ENCODE measurements around the gene SLC46A1. TPM values are rescaled to one million over a fixed set of nuclear protein-coding genes. Genes with fewer than 3 reads are reported as not detected.

SLC46A1 gene
- total and polyA plus RNA-seq, 2 of the 13 experiments (the other 11 are each of a cell fraction or from before 2014, with no cell fraction given), result 19.6 to 22.6 TPM

DNA sequence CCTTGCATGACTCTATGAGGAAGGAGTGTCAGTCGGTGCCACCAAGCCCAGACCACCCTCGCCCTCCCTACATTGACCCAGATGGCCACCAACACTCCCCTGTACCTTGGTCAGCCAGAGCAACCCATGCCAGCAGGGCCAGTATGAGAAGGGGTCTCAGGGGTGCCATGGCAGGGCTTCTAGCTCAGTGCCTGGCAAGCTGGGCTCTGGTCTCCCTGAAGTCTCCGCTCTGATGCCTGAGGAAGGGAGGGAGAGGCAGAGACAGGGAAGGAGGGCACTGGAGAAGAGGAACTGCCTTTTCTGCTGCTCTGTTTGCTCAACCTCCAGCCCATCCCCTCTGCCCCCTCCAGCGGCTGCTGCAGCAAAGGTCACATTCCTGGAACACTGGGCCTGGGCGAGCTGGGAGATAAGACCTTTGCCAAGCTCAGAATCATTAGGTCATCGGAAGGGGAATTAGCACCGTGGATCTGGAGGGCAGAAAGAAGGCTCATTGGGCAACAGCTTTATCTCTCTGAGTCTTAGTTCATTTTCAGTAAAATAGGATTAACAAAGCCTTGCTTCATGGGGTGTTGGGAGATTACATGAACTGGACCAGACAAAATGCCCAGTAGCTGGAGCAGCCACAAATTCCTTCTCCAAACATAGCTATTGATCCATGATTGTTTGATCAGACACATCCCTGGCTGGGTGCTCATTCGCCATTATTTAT lies 35.8 kb downstream of the SLC46A1 start, which contains the start of gene VTN (continued):
- TF ChIP-seq HNRNPH1 (optimal IDR thresholded peaks at IDR 0.05; ENCODE audit: low read depth, low read length) (peak; percentile 46), YY1 (IDR thresholded peaks at IDR 0.05; ENCODE audit: insufficient read depth, insufficient replicate concordance, low read depth, low read length) (peak; percentile 42), ZFP91 (CRISPR knock-in tag; IDR thresholded peaks at IDR 0.05; ENCODE audit: borderline replicate concordance) (peak; percentile 81; the same call in 1 of the 2 replicates), ZNF777 (CRISPR knock-in tag; IDR thresholded peaks at IDR 0.05) (peak; percentile 50), MAZ (IDR thresholded peaks at IDR 0.05; ENCODE audit: borderline replicate concordance, low read depth, low read length) (peak; percentile 96), MAZ (CRISPR knock-in tag; IDR thresholded peaks at IDR 0.05; ENCODE audit: low read depth) (peak; percentile 86), HNRNPL (IDR thresholded peaks at IDR 0.05; ENCODE audit: low read depth, low read length) (peak; percentile 90), ZNF512B (CRISPR knock-in tag; IDR thresholded peaks at IDR 0.05; ENCODE audit: borderline replicate concordance) (peak; percentile 61), TBX3 (IDR thresholded peaks at IDR 0.05; ENCODE audit: borderline replicate concordance) (peak; percentile 87; the same call in 1 of the 2 replicates), ZNF263 (CRISPR knock-in tag; IDR thresholded peaks at IDR 0.05) (peak; percentile 83), SOX5 (CRISPR knock-in tag; IDR thresholded peaks at IDR 0.05; ENCODE audit: borderline replicate concordance) (peak; percentile 90), ATM (IDR thresholded peaks at IDR 0.05; ENCODE audit: borderline replicate concordance) (no peak), NFIC (IDR thresholded peaks at IDR 0.05; ENCODE audit: low read length) (peak; percentile 83; the same call in 1 of the 2 replicates)
- TF ChIP-seq, protein P1, sequence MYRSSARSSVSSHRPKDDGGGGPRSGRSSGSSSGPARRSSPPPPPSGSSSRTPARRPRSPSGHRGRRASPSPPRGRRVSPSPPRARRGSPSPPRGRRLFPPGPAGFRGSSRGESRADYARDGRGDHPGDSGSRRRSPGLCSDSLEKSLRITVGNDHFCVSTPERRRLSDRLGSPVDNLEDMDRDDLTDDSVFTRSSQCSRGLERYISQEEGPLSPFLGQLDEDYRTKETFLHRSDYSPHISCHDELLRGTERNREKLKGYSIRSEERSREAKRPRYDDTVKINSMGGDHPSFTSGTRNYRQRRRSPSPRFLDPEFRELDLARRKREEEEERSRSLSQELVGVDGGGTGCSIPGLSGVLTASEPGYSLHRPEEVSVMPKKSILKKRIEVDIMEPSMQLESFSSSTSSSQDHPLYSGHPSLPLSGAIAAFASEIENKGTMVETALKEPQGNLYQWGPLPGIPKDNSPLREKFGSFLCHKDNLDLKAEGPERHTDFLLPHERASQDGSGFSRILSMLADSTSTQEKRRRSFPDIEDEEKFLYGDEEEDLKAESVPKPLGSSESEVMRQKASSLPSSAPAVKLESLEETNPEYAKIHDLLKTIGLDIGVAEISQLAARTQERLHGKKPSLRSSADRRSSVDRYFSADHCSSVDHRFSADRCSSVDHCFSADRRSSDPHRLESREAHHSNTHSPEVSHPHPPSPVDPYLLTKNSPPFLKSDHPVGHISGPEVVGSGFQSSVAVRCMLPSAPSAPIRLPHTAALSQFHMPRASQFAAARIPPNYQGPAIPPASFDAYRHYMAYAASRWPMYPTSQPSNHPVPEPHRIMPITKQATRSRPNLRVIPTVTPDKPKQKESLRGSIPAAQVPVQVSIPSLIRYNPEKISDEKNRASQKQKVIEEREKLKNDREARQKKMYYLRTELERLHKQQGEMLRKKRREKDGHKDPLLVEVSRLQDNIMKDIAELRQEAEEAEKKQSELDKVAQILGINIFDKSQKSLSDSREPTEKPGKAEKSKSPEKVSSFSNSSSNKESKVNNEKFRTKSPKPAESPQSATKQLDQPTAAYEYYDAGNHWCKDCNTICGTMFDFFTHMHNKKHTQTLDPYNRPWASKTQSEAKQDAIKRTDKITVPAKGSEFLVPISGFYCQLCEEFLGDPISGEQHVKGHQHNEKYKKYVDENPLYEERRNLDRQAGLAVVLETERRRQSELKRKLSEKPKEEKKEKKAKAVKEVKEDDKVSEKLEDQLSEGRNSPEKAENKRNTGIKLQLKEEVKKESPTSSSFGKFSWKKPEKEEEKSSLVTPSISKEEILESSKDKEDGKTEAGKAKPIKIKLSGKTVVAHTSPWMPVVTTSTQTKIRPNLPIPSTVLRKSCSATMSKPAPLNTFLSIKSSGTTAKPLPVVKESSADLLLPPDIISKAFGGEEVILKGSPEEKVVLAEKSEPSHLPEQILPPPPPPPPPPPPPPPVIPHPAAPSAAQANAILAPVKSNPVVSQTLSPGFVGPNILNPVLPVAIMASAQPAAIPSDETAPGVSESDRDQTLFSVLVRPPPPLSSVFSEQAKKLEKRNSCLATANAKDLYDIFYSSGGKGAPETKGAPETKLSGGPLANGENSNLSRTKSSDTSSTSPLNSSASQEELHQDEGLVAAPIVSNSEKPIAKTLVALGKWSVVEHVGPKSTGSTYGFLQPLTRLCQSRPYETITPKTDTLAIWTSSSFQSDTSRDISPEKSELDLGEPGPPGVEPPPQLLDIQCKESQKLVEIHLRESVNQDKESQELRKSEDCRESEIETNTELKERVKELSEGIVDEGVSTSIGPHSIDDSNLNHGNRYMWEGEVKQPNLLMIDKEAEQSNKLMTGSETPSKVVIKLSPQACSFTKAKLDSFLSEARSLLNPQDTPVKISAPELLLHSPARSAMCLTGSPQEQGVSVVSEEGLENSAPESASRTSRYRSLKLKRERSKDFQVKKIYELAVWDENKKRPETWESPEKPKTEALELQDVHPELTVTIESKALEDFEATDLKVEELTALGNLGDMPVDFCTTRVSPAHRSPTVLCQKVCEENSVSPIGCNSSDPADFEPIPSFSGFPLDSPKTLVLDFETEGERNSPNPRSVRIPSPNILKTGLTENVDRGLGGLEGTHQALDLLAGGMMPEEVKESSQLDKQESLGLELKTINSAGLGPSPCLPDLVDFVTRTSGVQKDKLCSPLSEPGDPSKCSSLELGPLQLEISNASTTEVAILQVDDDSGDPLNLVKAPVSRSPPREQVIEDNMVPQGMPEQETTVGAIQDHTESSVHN (CRISPR knock-in tag; IDR thresholded peaks at IDR 0.05), result peak; percentile 85; the same call in 1 of the 2 replicates
- TF ChIP-seq, protein P2, sequence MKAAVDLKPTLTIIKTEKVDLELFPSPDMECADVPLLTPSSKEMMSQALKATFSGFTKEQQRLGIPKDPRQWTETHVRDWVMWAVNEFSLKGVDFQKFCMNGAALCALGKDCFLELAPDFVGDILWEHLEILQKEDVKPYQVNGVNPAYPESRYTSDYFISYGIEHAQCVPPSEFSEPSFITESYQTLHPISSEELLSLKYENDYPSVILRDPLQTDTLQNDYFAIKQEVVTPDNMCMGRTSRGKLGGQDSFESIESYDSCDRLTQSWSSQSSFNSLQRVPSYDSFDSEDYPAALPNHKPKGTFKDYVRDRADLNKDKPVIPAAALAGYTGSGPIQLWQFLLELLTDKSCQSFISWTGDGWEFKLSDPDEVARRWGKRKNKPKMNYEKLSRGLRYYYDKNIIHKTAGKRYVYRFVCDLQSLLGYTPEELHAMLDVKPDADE (CRISPR knock-in tag; IDR thresholded peaks at IDR 0.05), result no peak
